NCI-H2196 treated with DMSO at 0.1 percent for 48 hours (cell line): ENCODE results near the gene TRABD.
A peak's percentile ranks its signal among the peaks of the same experiment; 100 is the strongest.

Source experiments
- DNase-seq: peaks from one replicate; lab custom pipeline; 2025; ENCODE audit not compliant: unreplicated experiment; lab: John Stamatoyannopoulos, UW

TRABD gene

DNA sequence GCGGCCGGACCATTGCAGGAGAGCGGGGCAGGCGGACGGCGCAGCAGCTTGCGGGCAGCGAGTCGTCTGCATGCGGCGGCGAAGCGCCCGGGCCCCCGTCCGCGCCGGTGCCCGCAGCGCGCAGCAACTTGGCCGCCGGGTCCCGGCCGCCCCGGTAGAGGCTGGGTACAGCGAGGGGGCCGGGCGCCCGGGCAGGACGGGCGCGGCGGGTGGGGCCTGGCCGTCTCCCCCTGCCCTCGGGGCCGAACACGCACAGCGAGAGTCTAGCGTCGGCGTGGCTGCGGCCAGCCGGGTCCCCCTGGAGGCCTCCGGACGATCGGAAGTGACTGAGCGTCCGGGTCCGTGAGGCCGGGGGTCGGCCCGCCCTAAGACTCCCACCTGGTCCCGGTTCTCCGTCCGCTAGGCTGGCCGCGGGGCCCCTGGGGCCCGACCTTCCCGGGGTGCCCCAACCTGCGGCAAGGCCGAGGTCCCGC lies 775 bp upstream of the TRABD start:
- no peak for DNase-seq

GRCh38 chr22:50186181-50186714 lies 535 bp downstream of the TRABD start:
- no peak for DNase-seq

- DNase-seq = no peak
These were observed 1.2 kb downstream of the TRABD start for GRCh38 chr22:50186761-50187523.

GRCh38 chr22:50188356-50188755 lies 2.6 kb downstream of the TRABD start:
- DNase-seq = no peak

- DNase-seq = no peak
These were observed 3.6 kb downstream of the TRABD start for GRCh38 chr22:50189184-50189848.

GRCh38 chr22:50189849-50190181 lies 4.1 kb downstream of the TRABD start:
- DNase-seq = no peak

GRCh38 chr22:50190182-50190940 lies 4.6 kb downstream of the TRABD start:
- peak; percentile 43 for DNase-seq

DNA sequence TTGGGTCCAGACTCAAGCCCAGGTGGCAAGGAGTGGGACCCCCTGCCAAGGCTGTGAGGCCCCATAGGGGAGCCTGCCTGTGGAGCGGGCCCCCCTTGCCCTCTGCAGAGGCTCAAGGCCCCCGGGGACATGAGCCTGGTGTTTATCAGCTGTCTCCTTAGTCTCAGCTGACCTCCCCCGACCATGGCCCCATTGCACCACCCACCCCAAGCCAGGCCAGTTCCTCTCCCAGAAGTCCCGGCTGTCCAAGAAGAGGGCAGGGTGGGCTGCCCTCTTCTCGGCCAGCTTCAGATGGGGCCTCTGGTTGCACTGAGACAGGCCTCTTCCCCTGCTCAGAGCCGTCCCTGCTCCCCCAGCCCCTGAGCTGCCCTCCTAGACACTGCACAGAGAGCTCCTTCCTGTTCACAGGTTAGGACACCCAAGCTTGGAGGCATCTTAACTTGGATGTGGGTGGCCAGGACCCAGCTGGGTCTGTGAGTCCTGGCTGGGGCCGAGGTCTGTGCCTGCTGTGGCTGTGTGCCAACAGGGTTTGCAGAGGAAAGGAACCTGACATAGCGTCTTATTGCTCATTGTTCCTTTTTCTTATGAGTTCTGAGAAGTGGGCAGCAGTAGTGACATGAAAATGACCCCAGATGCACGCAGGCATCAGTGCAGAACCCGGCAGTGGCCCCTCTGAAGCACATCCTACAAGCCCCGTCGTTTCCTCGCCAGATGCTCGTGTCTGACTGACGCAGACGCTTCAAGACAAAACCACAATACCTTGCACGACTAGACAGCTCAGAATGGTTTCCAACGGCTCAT lies 5.4 kb downstream of the TRABD start:
- no peak for DNase-seq

- DNase-seq = no peak
These were observed 6.9 kb downstream of the TRABD start for GRCh38 chr22:50192436-50193204.

DNA sequence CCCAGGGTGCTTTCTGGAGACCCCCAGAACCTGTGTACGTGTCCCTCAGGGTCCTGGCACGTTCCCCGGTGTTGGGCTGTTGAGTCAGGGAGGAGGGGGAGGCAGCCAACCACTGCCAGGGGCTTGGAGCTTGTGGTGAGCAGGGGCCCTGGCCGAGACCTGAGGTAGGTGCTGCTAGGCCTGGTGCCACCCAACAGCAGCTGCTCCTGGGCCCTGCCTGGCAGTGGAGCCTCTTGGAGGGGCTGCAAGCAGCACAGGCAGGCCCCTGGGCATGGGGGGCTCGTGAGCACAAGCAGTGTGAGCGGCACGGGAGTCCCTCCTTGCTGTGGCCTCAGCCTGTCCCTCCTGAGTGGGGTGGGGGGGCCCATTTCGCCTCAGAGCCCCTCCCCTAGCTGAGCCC lies 7.9 kb downstream of the TRABD start:
- DNase-seq = no peak

GRCh38 chr22:50194037-50194805 lies 8.5 kb downstream of the TRABD start:
- DNase-seq = no peak

GRCh38 chr22:50196256-50196655 lies 10.5 kb downstream of the TRABD start:
- DNase-seq = no peak

DNA sequence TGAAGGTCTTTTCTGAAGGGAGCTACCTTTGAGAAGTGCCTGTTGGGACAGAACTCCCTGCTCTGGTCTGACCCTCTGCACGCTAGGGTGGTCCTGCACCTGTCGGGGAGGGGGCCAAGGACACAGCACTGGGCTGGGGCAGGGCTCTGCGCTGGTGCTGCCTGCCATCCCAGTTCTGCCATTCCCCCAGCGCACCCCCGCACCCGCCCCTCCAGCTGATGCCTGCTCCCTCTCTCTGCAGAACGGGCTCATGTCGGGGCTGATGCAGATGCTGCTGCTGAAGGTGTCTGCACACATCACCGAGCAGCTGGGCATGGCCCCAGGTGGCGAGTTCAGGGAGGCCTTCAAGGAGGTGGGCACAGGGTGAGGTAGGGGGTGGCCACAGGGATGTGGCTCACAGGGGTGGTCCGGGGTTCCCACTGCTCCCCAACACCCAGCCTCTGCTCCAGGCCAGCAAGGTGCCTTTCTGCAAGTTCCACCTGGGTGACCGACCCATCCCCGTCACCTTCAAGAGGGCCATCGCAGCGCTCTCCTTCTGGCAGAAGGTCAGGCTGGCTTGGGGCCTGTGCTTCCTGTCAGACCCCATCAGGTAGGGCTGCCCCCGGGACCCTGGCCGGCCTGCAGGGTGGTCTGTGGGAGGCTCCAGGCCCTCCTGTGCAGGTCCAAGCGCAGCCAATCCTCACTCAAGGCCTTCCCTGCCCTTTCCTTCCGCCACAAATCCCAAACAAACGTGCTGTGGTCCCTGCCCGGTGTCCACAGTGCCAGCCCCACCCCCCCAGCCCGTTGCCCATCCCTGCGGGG lies 11.5 kb downstream of the TRABD start:
- DNase-seq = no peak

DNA sequence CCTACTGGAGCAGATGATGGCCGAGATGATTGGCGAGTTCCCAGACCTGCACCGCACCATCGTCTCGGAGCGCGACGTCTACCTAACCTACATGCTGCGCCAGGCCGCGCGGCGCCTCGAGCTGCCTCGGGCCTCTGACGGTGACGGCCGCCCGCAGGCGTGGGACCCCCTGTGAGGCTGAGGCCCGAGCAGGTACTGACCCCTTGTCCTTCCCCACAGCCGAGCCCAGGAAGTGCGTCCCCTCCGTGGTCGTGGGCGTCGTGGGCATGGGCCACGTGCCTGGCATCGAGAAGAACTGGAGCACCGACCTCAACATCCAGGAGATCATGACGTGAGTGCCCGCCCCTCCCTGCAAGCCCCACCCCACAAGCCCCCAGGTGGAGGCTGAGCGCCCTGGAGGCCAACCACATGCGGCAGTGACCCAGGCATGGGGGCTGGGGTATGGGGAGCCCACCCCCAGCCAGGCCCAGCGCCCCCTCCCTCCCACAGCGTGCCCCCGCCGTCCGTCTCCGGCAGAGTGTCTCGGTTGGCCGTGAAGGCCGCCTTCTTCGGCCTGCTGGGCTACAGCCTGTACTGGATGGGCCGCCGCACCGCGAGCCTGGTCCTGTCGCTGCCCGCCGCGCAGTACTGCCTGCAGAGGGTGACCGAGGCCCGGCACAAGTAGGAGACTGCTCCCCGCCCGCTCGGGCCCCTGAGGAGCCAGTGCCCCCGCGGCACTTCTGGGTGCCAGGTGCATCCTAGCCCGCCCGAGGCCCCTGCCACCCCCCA lies 12.3 kb downstream of the TRABD start:
- DNase-seq = no peak

DNA sequence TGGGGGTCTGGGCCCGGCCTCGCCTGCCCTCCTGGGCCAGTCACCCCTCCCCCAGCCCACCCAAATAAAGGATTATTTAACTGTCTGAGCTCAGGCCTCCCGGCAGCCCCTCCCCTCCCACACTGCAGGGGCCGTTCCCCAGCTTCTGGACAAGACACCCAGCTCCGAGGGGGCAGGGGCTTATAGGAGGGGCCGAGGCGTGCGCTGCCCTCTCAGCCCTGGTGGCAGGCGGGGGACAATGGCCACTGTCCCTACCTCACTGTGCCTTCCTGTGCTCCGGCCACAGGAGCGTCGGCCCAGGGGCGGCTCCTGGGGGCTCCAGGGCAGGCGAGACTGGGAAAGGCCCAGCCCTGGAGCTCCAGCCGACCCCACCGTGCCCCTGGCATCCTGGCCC lies 12.9 kb downstream of the TRABD start:
- no peak for DNase-seq

GRCh38 chr22:50199251-50199721 lies 13.6 kb downstream of the TRABD start:
- DNase-seq = no peak

DNA sequence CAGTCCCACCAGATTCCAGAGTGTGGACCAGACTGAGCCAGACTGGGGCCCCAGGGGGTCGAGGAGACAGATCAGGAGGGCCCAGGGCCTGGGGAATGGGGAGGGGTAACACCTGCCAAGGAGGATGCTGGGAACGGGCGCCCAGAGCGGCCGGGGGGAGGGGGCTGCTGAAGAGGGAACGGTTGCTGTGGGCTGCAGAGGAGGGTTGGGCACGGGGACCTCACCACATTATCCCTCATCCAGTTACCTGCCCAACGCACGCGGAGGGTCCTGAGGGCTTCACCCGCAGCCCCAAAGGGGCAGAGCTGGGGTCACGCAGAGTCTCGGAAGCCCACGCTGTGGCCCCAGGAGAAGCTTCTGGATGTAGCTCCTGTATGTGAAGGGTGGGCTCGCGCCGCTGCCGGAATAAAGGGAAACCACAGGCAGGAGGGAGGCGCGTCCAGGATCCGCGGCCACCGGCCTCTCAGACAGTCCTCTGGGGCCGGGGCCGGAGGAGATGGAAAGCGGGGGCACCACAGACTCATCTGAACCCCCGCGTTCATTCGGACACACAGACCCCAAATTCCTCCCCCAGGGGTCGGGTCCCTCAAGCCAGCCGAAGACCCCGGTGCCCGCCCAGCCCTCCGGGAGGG lies 14.2 kb downstream of the TRABD start:
- no peak for DNase-seq
